WTC11 (cell line): ENCODE data around the gene LSM3. TPM values are rescaled to one million over a fixed set of nuclear protein-coding genes. Genes with fewer than 3 reads are reported as not detected.

Experiments used
- ATAC-seq: fragments of 200-7000 bp; cut with Tn5 transposase; 2 replicates; pipeline ENCODE4 v1.10.0; 2021; ENCODE audit warnings: mild to moderate bottlenecking, moderate library complexity
- CTCF ChIA-PET: fragments of 300-600 bp; sonication (Branson Sonifier 250); formaldehyde crosslinking; loops from one replicate; lab custom pipeline; 2021; ENCODE audit warnings: antibody characterized with exemption; lab: Charles Lee
- POLR2A ChIA-PET: fragments of 350-600 bp; sonication (Branson Sonifier 250); formaldehyde crosslinking; loops from one replicate; lab custom pipeline; 2021; ENCODE audit warnings: antibody characterized with exemption; lab: Charles Lee
- DNase-seq: peaks from one replicate; pipeline ENCODE4 v3.0.0; 2021; ENCODE audit warnings: low spot score
- H3K27ac Mint-ChIP-seq: 2 replicates; pipeline ENCODE4 v1.8.0; 2021; ENCODE audit warnings: mixed read lengths
- H3K27me3 Mint-ChIP-seq: 2 replicates; pipeline ENCODE4 v1.8.0; 2021; ENCODE audit warnings: low read depth, mild to moderate bottlenecking, moderate library complexity, mixed read lengths
- H3K36me3 Mint-ChIP-seq: 2 replicates; pipeline ENCODE4 v1.8.0; 2021; ENCODE audit warnings: mixed read lengths
- H3K4me1 Mint-ChIP-seq: 2 replicates; pipeline ENCODE4 v1.8.0; 2022; ENCODE audit warnings: mixed read lengths
- H3K4me3 Mint-ChIP-seq: 2 replicates; pipeline ENCODE4 v1.8.0; 2021; ENCODE audit warnings: mild to moderate bottlenecking, moderate library complexity, mixed read lengths
- H3K9me3 Mint-ChIP-seq: 2 replicates; pipeline ENCODE4 v1.8.0; 2021; ENCODE audit warnings: mixed read lengths
- CREB1 ChIP-seq: sonication (generic); formaldehyde crosslinking; IDR thresholded peaks from 2 replicates; pipeline ENCODE4 v1.8.0; 2023; ENCODE audit warnings: mild to moderate bottlenecking, missing genetic modification reagents
- ELF4 ChIP-seq: sonication (generic); formaldehyde crosslinking; IDR thresholded peaks from 2 replicates; pipeline ENCODE4 v1.8.1; 2022; ENCODE audit warnings: low read depth, mild to moderate bottlenecking, moderate library complexity, missing genetic modification reagents
- EMX1 ChIP-seq: fragments of 250-450 bp; sonication (Bioruptor Pico); IDR thresholded peaks from 2 replicates; pipeline ENCODE4 v1.8.0; 2021; ENCODE audit warnings: mild to moderate bottlenecking
- FOXK1 ChIP-seq: sonication (generic); formaldehyde crosslinking; IDR thresholded peaks from 2 replicates; pipeline ENCODE4 v1.8.0; 2022; ENCODE audit warnings: mild to moderate bottlenecking, moderate library complexity, missing genetic modification reagents
- FOXP1 ChIP-seq: sonication (generic); formaldehyde crosslinking; IDR thresholded peaks from 2 replicates; pipeline ENCODE4 v1.8.0; 2022; ENCODE audit warnings: missing genetic modification reagents, mild to moderate bottlenecking, moderate library complexity, borderline replicate concordance
- HMGA2 ChIP-seq: fragments of 250-450 bp; sonication (Bioruptor Pico); IDR thresholded peaks from 2 replicates; pipeline ENCODE4 v1.4.0; 2021; ENCODE audit warnings: mild to moderate bottlenecking, moderate library complexity
- IRF2 ChIP-seq: sonication (generic); formaldehyde crosslinking; IDR thresholded peaks from 2 replicates; pipeline ENCODE4 v1.8.0; 2022; ENCODE audit warnings: low read depth, missing genetic modification reagents, borderline replicate concordance
- KAT7 ChIP-seq: sonication (generic); formaldehyde crosslinking; IDR thresholded peaks from 2 replicates; pipeline ENCODE4 v1.8.1; 2023; ENCODE audit warnings: missing genetic modification reagents, mild to moderate bottlenecking, borderline replicate concordance
- NFATC4 ChIP-seq: fragments of 250-450 bp; sonication (Bioruptor Pico); IDR thresholded peaks from 2 replicates; pipeline ENCODE4 v1.9.0; 2021; ENCODE audit warnings: mild to moderate bottlenecking
- NFE2L1 ChIP-seq: sonication (generic); formaldehyde crosslinking; IDR thresholded peaks from 2 replicates; pipeline ENCODE4 v1.8.1; 2023; ENCODE audit warnings: missing genetic modification reagents
- OVOL2 ChIP-seq: fragments of 250-450 bp; sonication (Bioruptor Pico); IDR thresholded peaks from 2 replicates; pipeline ENCODE4 v1.9.0; 2021; ENCODE audit warnings: mild to moderate bottlenecking, borderline replicate concordance
- SOX15 ChIP-seq: fragments of 250-450 bp; sonication (Bioruptor Pico); IDR thresholded peaks from 2 replicates; pipeline ENCODE4 v1.9.0; 2021; ENCODE audit warnings: mild to moderate bottlenecking
- TP53 ChIP-seq: sonication (generic); formaldehyde crosslinking; IDR thresholded peaks from 2 replicates; pipeline ENCODE4 v1.8.1; 2023; ENCODE audit warnings: mild to moderate bottlenecking, missing genetic modification reagents
- ZNF138 ChIP-seq: sonication (generic); formaldehyde crosslinking; conservative IDR thresholded peaks from 2 replicates; pipeline ENCODE4 v1.8.1; 2022; ENCODE audit warnings: mild to moderate bottlenecking, moderate library complexity, missing genetic modification reagents
- ZNF263 ChIP-seq: sonication (generic); formaldehyde crosslinking; IDR thresholded peaks from 2 replicates; pipeline ENCODE4 v1.8.1; 2022; ENCODE audit warnings: low read depth, mild to moderate bottlenecking, moderate library complexity, missing genetic modification reagents
- ZNF317 ChIP-seq: sonication (generic); formaldehyde crosslinking; IDR thresholded peaks from 2 replicates; pipeline ENCODE4 v1.8.1; 2023; ENCODE audit warnings: low read depth, mild to moderate bottlenecking, moderate library complexity, missing genetic modification reagents, borderline replicate concordance
- total RNA-seq: library from RNA; stranded (reverse); gene quantifications from 3 replicates; pipeline ENCODE4 v1.2.3, GENCODE V29; 2021
- TF ChIP-seq, protein P1 (sequence below): sonication (generic); formaldehyde crosslinking; IDR thresholded peaks from 2 replicates; pipeline ENCODE4 v1.8.1; 2022; ENCODE audit warnings: low read depth, missing genetic modification reagents, borderline replicate concordance
- TF ChIP-seq, protein P2 (sequence below): sonication (generic); formaldehyde crosslinking; conservative IDR thresholded peaks from 2 replicates; pipeline ENCODE4 v1.8.1; 2023; ENCODE audit warnings: mild to moderate bottlenecking, low read depth, missing genetic modification reagents, moderate library complexity
- TF ChIP-seq, protein P3 (sequence below): fragments of 250-450 bp; sonication (Bioruptor Pico); IDR thresholded peaks from 2 replicates; pipeline ENCODE4 v2.1.2; 2022; ENCODE audit warnings: mild to moderate bottlenecking, moderate library complexity
- TF ChIP-seq, protein P4 (sequence below): sonication (generic); formaldehyde crosslinking; IDR thresholded peaks from 2 replicates; pipeline ENCODE4 v1.8.1; 2022; ENCODE audit warnings: low read depth, mild to moderate bottlenecking, moderate library complexity, missing genetic modification reagents, borderline replicate concordance
- TF ChIP-seq, protein P5 (sequence below): sonication (generic); formaldehyde crosslinking; IDR thresholded peaks from 2 replicates; pipeline ENCODE4 v1.8.1; 2023; ENCODE audit warnings: mild to moderate bottlenecking, missing genetic modification reagents, moderate library complexity
- TF ChIP-seq, protein P6 (sequence below): sonication (generic); formaldehyde crosslinking; IDR thresholded peaks from 2 replicates; pipeline ENCODE4 v1.8.0; 2022; ENCODE audit warnings: missing genetic modification reagents

The LSM3 gene
- total RNA-seq, 1 experiment from 2014 or later = 21.4 TPM

DNA sequence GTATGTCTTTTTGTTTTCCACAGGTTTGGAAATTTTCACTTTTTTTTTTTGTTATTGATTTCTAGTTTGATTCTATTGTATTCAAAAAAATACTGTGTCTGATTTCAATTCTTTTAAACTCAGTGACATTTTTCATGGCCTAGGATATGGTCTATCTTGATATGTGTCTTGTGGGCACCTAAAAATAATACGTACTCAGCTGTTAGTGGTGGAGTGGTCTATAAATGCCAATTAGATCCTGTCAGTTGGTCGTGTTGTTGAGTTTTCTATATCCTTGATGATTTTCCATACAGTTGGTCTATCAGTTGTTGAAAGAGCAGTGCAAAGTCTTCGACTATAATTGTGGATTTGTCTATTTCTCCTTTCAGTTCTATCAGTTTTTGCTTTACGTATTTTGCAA, 61.7 kb downstream of the LSM3 start:
- Mint-ChIP-seq H3K9me3 (no peaks in the 10 kb centered on the region), H3K36me3 (no peaks in the 10 kb centered on the region), H3K4me3 (no peak overlapping the region), H3K27me3 (peaks cover 17% of the 10 kb centered on the region), H3K4me1 (no peaks in the 10 kb centered on the region), H3K27ac (no peak overlapping the region)
- POLR2A ChIA-PET = no interaction called here
- ATAC-seq = no peak
- TF ChIP-seq ZNF317 (CRISPR knock-in tag) (no peak), ZNF263 (CRISPR knock-in tag) (no peak)
- TF ChIP-seq, protein P1, sequence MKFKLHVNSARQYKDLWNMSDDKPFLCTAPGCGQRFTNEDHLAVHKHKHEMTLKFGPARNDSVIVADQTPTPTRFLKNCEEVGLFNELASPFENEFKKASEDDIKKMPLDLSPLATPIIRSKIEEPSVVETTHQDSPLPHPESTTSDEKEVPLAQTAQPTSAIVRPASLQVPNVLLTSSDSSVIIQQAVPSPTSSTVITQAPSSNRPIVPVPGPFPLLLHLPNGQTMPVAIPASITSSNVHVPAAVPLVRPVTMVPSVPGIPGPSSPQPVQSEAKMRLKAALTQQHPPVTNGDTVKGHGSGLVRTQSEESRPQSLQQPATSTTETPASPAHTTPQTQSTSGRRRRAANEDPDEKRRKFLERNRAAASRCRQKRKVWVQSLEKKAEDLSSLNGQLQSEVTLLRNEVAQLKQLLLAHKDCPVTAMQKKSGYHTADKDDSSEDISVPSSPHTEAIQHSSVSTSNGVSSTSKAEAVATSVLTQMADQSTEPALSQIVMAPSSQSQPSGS (CRISPR knock-in tag) = no peak
- CTCF ChIA-PET = interaction anchor here (1.4 kb wide), 1 partner anchor 37 kb away, joined by 4 read pairs; no protein-coding TSS in a partner anchor
- DNase-seq = no peak

DNA sequence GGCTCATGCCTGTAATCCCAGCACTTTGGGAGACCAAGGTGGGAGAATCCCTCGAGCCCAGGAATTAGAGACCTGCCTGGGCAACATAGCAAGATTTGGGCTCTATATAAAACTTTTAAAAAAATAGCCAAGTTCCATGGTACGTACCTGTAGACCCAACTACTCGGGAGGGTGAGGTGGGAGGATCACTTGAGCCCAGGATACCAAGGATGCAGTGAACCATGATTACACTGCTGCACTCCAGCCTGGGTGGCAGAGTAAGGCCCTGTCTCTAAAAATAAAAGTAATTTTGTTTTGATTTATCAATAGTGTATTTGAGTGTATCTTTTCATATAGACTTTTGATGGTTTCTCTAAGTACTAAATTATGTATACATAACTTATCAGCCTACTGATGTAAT, 63.1 kb downstream of the LSM3 start:
- TF ChIP-seq ZNF138 (CRISPR knock-in tag) (no peak), CREB1 (CRISPR knock-in tag) (no peak), TP53 (CRISPR knock-in tag) (no peak), ELF4 (CRISPR knock-in tag) (no peak), FOXP1 (CRISPR knock-in tag) (no peak), OVOL2 (no peak), NFE2L1 (CRISPR knock-in tag) (no peak), HMGA2 (CRISPR knock-in tag) (no peak), EMX1 (CRISPR knock-in tag) (no peak), IRF2 (no peak), SOX15 (no peak), FOXK1 (CRISPR knock-in tag) (no peak), KAT7 (CRISPR knock-in tag) (no peak), NFATC4 (CRISPR knock-in tag) (no peak)
- TF ChIP-seq, protein P2, sequence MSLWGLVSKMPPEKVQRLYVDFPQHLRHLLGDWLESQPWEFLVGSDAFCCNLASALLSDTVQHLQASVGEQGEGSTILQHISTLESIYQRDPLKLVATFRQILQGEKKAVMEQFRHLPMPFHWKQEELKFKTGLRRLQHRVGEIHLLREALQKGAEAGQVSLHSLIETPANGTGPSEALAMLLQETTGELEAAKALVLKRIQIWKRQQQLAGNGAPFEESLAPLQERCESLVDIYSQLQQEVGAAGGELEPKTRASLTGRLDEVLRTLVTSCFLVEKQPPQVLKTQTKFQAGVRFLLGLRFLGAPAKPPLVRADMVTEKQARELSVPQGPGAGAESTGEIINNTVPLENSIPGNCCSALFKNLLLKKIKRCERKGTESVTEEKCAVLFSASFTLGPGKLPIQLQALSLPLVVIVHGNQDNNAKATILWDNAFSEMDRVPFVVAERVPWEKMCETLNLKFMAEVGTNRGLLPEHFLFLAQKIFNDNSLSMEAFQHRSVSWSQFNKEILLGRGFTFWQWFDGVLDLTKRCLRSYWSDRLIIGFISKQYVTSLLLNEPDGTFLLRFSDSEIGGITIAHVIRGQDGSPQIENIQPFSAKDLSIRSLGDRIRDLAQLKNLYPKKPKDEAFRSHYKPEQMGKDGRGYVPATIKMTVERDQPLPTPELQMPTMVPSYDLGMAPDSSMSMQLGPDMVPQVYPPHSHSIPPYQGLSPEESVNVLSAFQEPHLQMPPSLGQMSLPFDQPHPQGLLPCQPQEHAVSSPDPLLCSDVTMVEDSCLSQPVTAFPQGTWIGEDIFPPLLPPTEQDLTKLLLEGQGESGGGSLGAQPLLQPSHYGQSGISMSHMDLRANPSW (CRISPR knock-in tag) = no peak
- TF ChIP-seq, protein P3, sequence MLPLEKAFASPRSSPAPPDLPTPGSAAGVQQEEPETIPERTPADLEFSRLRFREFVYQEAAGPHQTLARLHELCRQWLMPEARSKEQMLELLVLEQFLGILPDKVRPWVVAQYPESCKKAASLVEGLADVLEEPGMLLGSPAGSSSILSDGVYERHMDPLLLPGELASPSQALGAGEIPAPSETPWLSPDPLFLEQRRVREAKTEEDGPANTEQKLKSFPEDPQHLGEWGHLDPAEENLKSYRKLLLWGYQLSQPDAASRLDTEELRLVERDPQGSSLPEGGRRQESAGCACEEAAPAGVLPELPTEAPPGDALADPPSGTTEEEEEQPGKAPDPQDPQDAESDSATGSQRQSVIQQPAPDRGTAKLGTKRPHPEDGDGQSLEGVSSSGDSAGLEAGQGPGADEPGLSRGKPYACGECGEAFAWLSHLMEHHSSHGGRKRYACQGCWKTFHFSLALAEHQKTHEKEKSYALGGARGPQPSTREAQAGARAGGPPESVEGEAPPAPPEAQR (CRISPR knock-in tag) = no peak
- TF ChIP-seq, protein P4, sequence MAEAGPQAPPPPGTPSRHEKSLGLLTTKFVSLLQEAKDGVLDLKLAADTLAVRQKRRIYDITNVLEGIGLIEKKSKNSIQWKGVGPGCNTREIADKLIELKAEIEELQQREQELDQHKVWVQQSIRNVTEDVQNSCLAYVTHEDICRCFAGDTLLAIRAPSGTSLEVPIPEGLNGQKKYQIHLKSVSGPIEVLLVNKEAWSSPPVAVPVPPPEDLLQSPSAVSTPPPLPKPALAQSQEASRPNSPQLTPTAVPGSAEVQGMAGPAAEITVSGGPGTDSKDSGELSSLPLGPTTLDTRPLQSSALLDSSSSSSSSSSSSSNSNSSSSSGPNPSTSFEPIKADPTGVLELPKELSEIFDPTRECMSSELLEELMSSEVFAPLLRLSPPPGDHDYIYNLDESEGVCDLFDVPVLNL = no peak
- TF ChIP-seq, protein P5, sequence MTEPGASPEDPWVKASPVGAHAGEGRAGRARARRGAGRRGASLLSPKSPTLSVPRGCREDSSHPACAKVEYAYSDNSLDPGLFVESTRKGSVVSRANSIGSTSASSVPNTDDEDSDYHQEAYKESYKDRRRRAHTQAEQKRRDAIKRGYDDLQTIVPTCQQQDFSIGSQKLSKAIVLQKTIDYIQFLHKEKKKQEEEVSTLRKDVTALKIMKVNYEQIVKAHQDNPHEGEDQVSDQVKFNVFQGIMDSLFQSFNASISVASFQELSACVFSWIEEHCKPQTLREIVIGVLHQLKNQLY = no peak
- TF ChIP-seq, protein P6, sequence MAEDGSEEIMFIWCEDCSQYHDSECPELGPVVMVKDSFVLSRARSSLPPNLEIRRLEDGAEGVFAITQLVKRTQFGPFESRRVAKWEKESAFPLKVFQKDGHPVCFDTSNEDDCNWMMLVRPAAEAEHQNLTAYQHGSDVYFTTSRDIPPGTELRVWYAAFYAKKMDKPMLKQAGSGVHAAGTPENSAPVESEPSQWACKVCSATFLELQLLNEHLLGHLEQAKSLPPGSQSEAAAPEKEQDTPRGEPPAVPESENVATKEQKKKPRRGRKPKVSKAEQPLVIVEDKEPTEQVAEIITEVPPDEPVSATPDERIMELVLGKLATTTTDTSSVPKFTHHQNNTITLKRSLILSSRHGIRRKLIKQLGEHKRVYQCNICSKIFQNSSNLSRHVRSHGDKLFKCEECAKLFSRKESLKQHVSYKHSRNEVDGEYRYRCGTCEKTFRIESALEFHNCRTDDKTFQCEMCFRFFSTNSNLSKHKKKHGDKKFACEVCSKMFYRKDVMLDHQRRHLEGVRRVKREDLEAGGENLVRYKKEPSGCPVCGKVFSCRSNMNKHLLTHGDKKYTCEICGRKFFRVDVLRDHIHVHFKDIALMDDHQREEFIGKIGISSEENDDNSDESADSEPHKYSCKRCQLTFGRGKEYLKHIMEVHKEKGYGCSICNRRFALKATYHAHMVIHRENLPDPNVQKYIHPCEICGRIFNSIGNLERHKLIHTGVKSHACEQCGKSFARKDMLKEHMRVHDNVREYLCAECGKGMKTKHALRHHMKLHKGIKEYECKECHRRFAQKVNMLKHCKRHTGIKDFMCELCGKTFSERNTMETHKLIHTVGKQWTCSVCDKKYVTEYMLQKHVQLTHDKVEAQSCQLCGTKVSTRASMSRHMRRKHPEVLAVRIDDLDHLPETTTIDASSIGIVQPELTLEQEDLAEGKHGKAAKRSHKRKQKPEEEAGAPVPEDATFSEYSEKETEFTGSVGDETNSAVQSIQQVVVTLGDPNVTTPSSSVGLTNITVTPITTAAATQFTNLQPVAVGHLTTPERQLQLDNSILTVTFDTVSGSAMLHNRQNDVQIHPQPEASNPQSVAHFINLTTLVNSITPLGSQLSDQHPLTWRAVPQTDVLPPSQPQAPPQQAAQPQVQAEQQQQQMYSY (CRISPR knock-in tag) = no peak
- TF ChIP-seq, all 79 proteins: peak for 0
- Mint-ChIP-seq H3K27ac (no peak overlapping the region), H3K27me3 (peaks cover 17% of the 10 kb centered on the region), H3K9me3 (no peaks in the 10 kb centered on the region), H3K4me1 (no peaks in the 10 kb centered on the region), H3K4me3 (no peak overlapping the region), H3K36me3 (no peaks in the 10 kb centered on the region)
- DNase-seq (no peak), ATAC-seq (no peak)
- ChIA-PET POLR2A (no interaction called here), CTCF (interaction anchor here (1.4 to 2.9 kb wide), 3 partner anchors 9 to 38 kb away, joined by 4 to 21 read pairs (median 5); no protein-coding TSS in a partner anchor)
